Fibroblast of mammary gland (primary cell): ENCODE results near the gene DLG4.
A peak's percentile ranks its signal among the peaks of the same experiment; 100 is the strongest.

ENCODE experiments used
- DNase-seq: peaks from one replicate; pipeline ENCODE4 v3.0.0-alpha.2; 2010; ENCODE audit warnings: low read depth
- H3K4me3 ChIP-seq: 2 replicates; pipeline ENCODE4 v1.5.1; 2011; ENCODE audit warnings: low read depth, mild to moderate bottlenecking, low read length, moderate library complexity; ENCODE audit not compliant: control insufficient read depth
- TF ChIP-seq, protein P1 (sequence below): conservative IDR thresholded peaks from 2 replicates; pipeline ENCODE4 v1.5.1; 2011; ENCODE audit warnings: low read depth, low read length, inconsistent platforms; ENCODE audit not compliant: control insufficient read depth, insufficient read depth

Gene DLG4

DNA sequence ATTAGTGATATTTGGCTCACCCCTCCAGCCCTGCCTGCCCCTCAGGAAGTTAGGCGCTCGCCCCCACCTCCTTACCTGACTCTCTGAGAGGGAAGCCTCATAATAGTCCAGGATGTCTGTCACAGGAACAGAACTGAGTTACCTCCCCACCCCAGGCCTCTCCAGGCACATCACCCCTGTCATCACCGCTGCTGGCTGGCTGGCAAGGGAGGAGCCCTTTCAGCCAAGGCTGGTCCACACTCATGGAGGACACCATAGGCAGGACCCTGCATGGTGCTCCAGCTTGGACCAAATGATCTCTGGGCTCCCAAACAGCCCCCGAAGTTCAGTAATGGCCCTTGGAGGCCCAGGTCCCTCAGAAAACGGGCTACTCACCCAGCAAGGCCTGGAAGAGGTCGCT, 1.5 kb downstream of the DLG4 start:
- DNase-seq = no peak
- TF ChIP-seq, protein P1, sequence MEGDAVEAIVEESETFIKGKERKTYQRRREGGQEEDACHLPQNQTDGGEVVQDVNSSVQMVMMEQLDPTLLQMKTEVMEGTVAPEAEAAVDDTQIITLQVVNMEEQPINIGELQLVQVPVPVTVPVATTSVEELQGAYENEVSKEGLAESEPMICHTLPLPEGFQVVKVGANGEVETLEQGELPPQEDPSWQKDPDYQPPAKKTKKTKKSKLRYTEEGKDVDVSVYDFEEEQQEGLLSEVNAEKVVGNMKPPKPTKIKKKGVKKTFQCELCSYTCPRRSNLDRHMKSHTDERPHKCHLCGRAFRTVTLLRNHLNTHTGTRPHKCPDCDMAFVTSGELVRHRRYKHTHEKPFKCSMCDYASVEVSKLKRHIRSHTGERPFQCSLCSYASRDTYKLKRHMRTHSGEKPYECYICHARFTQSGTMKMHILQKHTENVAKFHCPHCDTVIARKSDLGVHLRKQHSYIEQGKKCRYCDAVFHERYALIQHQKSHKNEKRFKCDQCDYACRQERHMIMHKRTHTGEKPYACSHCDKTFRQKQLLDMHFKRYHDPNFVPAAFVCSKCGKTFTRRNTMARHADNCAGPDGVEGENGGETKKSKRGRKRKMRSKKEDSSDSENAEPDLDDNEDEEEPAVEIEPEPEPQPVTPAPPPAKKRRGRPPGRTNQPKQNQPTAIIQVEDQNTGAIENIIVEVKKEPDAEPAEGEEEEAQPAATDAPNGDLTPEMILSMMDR = no peak
- no peak overlapping the region for H3K4me3 ChIP-seq

DNA sequence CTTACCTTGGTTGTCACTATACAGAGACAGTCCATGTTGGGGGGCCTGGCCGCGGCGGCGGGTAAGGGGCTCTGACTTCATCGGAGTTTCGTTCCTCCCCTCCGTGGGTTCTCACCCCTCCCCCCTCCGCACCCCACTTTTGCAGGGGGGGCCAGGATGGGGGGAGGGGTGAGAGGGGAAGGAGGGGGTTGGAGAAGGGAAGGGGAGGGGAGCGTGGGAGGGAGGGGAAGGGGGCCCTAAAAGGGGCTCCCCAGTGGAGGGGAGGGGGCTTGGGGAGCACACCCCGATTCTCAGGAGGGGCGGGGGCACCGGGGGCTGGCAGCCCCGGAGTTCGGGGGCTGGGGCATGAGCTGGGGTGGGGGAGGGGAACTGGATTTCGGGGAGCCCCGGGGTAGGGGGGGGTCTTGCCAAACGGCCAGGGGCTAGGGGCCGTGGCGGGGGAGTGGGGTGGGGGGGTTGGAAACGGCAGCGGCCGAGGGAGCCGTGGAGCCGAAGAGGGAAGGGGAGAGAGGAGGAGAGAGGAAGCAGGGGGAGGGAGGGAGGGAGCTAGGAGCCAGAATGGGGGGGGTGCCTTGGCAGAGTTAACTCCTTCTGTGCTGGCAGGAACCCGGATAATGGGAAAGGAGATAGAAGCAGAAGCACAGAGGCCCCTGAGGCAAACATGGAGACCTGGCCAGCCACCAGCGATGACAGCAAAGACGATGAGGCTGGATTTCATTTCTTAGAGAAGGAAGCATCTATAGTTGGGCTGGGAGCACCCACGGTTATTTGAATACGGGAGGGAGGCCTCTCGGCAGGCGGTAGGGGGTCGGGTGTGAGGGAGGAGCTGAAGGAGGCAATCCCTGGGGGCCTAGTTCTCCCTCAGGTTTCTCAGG, 2.3 kb downstream of the DLG4 start:
- DNase-seq = peak; percentile 73
- TF ChIP-seq, protein P1 = no peak
- H3K4me3 ChIP-seq = peak overlapping the region; percentile 63

DNA sequence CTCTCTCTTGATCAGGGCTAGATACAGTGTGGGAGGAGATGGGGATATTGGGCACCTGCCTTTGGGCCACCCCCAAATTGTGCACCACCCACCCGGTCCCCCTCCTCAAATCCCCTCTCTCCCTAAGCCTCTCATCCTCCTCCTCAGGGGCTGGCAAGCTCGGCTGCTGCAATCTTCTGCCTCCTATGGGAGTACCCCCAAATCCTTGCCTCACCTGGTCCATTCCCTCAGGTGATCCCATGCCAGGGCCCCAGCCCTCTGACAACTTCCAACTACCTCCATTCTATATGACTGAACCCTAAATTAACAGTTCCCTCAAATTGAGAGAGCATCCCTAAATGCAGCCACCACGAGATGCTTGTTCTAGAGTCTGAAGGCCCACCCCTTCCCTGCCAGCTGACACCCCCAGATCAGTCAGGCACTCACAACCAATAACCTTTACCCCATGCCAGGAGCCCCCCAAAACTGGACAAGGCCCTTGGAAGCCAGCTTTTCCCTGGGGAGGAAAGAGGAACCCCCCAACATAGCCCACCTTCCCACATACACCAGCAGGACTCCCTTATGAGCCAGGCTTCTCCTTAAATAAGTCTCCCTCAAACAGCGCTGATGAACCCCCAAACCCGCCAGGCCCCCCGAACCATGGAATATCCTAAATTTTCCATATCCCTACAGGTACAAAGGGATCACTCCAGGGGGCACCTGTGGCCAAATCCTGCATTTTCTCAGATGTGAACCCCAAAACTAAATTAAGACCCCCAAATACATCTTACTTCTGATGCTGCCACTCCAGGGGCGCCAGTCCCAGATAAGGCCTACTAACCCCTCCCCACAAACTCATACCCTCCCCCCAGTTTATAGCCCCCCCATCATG, 3.2 kb downstream of the DLG4 start:
- peak overlapping the region; percentile 63 for H3K4me3 ChIP-seq
- no peak for DNase-seq
- TF ChIP-seq, protein P1 = no peak

DNA sequence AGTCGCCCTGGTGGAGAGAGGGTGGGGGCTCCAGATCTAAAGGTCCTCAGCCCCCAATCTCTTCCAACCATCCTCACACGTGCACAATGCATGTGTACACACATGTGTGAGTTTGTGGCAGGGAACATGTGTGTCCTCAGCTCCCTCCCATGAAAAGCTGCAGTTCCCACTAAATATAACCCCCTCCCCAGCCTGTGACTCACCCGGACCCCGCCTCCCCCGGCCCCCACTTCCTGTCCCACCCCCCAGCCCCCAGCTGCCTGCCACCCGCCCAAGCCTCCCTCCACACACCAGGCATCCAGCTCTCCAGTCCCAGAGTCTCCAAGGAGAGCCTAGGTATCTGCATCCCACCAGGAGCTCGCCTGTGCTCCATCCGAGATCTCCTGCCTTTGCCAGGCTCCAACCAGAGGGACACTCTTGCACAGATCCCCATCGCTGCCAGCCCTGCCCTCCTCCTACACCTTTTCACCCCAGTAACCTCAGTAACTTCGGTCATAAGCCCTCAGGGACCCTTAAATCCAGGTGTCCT, 3.9 kb downstream of the DLG4 start:
- TF ChIP-seq, protein P1 = no peak
- DNase-seq = no peak
- H3K4me3 ChIP-seq = peak overlapping the region; percentile 63

DNA sequence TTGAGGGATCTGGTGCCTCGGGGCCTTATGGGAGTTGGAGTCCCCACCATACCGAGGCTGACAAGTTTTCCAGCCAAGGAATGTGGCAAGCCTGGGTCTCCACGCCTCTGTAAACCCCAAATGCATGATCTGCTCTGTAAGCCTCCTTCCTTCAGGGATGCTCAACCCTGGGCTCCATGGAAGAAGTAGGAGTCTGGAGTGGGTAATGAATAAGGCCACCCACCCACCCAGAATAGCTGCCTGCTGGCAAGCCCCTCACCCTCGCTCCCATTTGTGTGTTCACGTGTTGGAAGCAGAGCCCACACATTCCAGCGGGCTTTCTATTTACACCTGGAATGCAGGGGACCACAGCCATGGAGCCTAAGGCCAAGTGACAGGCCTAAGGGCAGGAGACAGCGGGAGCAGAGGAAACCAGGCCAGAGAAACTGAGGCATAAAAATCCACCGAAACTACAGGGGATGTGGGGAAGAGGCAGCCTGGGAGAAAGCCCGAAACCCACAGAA, 4.4 kb downstream of the DLG4 start:
- peak overlapping the region; percentile 12 for H3K4me3 ChIP-seq
- DNase-seq = no peak
- TF ChIP-seq, protein P1 = no peak

DNA sequence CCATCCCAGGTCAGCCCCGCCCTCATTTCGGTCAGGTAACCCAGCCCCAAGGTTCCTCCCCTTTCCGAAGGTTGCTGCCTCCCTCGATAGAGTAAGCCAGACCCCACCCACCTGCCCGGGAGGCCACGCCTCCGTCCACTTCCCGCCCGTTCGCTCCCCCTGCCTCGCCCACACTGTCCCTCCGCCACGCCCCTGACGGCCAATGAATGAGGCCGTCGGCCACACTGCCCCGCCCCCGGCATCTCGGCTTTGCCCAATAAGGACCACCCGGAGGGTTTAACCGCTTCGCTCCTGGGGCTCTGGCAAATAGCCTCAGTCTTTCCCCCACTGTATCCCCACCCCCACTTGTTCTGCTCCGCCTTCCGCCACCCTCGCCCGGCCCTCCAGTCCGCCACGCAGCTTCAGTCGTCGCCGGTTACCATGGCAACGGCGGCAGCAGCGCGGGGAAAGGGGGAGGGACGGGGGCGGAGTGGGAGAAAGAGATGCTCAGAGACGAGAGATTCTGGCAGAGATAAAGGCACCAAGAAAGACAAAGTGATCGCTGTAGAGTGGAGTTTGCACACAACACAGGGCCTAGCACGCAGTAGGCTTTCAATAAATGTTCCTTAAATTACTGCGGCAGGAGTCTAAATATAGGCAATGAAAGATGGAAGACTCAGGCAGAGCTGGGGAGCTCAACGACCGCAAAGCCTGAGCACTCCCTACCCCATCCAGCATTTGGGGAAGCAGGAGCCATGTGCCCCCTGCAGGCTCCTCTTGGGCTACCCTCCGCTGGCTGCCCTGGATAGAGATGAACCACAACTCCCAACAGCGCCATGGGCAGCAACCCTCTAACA, 5.1 kb downstream of the DLG4 start:
- TF ChIP-seq, protein P1 = peak; percentile 55
- peak overlapping the region; percentile 43 for H3K4me3 ChIP-seq
- DNase-seq = peak; percentile 94
